Suprapubic skin (tissue), 3 donors: Measurements from ENCODE around the gene PLA2G4E.

Experiments used
- CTCF ChIP-seq, 2 donors: fragments of 200-600 bp in 1 of 2; fragments of 450-650 bp in 1 of 2; sonication (generic) in 1 of 2; IDR thresholded peaks; one replicate each; pipeline ENCODE4 v1.5.1; 2016 to 2019; ENCODE audit warnings: antibody characterized with exemption in 2 of 2, mild to moderate bottlenecking in 1 of 2, moderate library complexity in 1 of 2
- EP300 ChIP-seq: sonication (generic); formaldehyde crosslinking; IDR thresholded peaks from one replicate; pipeline ENCODE4 v1.6.1; 2017; ENCODE audit warnings: antibody characterized with exemption

- TF ChIP-seq CTCF (IDR thresholded peaks at IDR 0.05) (no peak), EP300 (no peak)
Measured at GRCh38 chr15:41943543-41944312, 77.1 kb downstream of the PLA2G4E start.
